ENCODE results near the gene PATE2.
A peak's percentile ranks its signal among the peaks of the same experiment; 100 is the strongest.

Gene PATE2

DNA sequence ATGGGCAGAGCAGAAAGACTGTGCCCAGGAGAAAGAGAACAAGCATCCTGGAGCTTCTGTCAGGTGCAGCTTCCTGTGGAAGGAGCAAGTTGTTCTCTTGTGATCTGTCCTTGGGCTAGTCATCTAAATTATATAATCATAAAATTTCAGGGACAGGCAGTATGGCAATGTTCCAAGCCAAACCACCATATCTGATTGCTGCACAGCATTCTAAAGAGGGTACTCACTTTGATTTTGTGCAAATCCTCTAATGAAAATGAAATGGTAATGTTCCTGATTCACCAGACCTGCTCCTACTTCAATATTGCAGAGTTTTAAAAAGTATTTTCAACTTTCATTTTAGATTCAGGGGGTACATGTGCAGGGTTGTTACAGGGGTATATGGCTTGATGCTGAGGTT is at the start of gene PATE2:
TSS of gene PATE2 (minus strand) at position 101 of the 400 bp plus-strand sequence. CDS start at position 46, 55 bp downstream.
- DNase-seq: no peak

GRCh38 chr11:125807909-125808308 is 29.3 kb upstream of the PATE2 start:
- DNase-seq: no peak

GRCh38 chr11:125802387-125802786 is 23.8 kb upstream of the PATE2 start:
- no peak for DNase-seq

GRCh38 chr11:125799808-125800207 is 21.2 kb upstream of the PATE2 start:
- no peak for DNase-seq

DNA sequence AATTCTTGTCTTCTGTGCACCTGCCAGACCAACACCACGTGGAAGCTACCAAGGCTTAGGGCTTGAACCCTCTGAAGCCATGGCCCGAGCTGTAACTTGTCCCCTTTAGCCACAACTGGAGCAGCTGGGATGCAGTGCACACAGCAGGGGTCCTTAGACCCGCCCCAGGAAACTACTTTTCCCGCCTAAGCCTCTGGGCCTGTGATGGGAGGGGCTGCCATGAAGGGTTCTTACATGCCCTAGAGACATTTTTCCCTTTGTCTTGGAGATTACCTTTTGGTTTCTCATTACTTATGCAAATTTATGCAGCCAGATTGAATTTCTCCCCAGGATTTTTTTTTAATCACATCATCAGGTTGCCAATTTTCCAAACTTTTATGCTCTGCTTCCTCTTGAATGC is 19.0 kb upstream of the PATE2 start:
- no peak for DNase-seq

DNA sequence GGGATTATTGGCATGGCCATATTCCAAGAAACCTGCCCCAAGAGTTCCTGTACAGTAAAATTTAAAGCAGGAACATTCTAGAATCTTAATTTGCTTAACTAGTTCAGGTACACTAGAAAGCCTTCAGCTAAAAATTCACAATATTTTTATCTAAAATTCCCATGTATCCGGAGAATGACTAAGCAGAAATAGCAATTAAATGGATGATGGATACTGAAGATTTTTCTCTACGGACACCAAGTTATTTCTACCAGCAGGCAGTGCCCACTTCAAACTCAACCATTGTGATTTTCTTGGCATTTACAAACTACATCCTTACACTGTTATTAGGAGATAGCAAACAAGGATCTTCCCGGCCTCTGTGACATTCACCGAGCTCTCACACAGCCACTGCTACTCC is 12.2 kb upstream of the PATE2 start:
- DNase-seq: no peak

- no peak for DNase-seq
These were observed 9.2 kb upstream of the PATE2 start, which contains the start of gene PATE3 for GRCh38 chr11:125787827-125788226. Gene PATE3 (plus strand): TSS chr11:125788127. CDS start chr11:125788152, 25 bp downstream.

DNA sequence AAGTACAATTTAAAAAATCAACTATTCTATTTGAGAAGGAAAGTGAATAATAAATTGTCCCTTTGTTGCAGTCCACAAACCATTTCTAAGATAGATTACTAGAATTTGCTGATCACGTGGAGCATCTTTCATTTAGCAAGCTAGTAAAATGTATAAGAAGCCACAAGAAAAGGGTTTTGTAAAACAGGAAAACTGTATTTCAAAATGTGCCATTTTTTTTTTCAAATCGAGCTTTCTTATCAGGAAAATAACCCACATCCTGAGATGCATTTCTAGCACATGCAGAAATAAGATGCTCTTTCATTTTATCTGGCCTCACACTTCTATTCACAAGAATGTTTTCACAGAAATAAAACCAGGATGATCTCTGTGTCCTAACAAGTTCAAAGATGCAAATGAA is 6.0 kb upstream of the PATE2 start:
- no peak for DNase-seq

GRCh38 chr11:125777309-125777708 is 1.3 kb downstream of the PATE2 start:
- peak; percentile 62 for DNase-seq

DNA sequence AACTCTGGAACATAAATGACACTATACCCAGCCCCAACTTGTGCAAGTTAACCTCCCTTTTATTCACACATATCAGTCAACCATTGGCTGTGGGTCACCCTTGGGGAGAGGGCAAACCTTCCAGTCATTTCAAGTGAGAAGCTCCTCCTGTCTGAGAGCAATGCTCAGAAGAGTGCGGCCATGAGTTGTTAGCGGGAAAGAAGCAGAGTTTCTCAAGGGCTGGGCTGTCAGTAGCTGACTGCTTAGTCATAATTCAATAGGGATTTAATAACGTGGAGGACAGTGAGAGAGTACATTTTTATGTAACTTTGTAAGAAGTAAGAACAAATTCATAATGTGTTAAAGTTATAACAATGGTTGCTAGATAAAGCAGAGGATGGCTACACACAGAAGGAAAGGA is 5.1 kb downstream of the PATE2 start:
- DNase-seq: no peak

DNA sequence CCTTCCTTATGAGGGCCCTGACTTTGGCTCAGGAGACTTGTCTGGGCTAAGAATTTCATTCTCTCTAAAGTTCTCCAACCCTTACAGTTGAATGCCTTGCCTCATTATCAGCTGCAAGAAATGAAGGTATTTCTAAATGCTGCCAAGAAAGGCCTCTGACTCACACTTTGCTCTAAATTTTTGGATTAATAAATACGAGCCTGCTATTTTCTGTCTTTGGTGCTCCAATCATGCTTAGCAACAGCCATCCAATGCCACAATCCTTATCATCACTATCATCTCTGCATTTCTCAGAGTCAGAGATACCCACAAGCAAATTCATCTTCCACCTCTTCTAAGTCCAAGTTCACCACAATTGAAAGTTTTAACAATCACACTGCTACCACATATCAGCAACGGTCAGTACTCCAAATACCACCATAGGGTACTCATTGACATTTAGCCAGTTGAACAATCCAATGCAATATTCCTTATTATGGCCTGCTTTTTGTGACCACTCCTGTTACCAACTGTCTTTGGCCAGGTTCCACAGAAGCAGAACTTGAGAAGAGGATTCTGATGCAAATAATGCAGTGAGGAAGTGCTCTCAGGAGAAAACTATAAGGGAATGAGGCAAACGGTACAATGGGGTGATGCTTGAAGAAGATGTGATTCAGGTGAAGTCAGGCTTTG is 5.7 kb downstream of the PATE2 start:
- no peak for DNase-seq

DNA sequence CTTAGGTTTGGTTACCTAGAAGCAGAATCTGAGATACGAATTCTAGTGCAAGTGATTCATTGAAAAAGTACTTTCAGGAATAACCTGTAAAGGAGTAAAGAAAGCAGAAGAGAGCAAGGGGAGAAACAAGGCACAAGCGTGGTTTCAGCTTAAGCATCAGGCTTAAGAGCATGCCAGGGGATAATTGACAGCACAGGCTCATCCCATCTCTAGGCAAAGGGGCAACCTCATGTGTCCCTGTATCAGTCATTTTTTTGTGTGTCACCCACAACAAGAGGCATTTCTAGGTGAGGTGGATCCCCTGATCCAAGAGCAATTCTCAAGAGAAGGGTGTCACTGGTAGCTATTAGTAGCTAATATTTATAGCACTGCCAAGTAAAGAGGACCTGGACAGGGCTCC is 8.0 kb downstream of the PATE2 start:
- DNase-seq: no peak

DNA sequence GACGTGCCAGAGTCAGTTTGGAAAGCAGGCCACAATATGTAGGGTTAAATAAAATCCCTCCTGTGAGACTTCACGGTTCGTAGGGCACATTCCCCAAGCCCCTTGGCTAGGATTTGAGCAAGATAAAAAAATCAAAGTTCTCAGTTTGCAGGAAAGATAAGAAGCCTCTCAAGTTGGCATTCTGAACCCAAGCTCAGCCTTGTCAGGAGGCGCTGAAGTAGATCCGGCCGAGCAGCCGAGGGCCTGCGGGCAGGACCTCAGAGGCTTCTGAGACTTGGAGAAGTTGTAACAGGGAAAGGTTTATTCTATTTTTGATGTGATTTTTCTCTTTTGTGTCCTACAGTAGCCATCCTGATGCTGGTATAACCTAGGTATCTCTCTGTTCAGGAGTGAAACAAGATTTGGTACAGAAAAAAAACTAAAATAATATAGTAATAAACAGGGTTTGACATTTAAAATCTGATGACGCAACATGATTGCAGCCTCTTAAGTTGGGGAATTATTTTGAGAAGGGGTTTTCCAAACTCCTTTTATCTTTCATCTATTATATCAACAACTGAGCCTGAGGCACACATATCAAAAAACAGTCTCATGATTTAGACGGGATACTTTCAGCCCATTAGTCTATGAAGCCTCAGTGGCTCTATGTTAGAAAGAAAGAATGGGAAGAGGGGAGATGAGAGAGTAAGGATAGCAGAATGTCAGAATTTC is 10.1 kb downstream of the PATE2 start:
- no peak for DNase-seq

DNA sequence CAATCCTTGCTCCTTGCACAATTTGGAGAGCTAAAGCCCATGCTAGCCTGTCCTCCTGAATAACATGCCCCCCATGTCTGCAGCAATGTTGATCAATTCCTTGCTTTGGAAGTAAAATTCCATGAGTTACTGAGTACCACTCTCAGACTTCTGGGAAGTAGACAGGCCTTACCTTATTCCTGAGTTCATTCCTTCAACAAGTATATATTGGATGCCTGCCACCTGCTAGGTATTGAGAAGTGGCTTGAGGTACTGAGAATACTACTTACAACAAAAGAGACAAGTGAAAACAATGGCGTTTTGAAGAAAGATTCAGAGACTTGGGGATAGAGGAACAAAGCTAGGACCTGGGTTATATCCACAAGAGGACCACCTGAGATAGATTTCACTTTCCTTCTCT is 12.4 kb downstream of the PATE2 start:
- no peak for DNase-seq

DNA sequence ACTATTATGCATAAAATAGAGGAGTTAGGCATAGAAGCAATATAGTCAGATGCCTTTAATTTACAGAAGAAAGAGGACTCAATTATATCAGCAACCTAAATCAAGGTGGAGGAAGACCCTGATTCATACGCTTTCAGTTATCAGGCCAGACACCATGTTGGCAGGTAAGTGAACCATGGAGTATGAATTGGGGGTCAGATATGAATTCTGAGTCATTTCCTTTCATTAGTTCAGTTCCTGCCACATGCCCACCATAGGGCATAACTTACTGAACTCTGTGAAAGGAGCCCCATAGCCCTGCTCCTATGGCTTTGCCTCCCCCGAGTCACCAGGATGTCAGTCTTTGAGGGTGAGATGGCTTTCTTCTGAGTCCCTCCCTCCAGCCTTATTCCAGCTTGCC is 15.1 kb downstream of the PATE2 start:
- no peak for DNase-seq

DNA sequence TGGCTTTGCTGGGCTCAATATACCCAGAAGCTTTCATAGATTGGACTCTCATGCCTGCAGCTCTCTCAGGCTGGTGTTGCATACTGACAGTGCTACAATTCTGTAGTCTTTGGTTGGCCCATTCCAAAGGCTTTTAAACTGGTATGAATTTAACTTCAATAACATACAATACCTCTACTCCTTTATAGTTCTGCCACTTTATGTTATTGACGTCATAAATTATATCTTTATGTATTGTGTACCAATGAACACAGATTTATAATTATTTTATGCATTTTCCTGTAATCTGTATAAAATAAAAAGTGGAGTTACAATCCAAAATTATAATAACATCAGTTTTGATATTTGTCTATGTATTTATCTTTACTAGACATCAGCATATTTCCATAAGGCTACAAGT is 16.2 kb downstream of the PATE2 start:
- no peak for DNase-seq

DNA sequence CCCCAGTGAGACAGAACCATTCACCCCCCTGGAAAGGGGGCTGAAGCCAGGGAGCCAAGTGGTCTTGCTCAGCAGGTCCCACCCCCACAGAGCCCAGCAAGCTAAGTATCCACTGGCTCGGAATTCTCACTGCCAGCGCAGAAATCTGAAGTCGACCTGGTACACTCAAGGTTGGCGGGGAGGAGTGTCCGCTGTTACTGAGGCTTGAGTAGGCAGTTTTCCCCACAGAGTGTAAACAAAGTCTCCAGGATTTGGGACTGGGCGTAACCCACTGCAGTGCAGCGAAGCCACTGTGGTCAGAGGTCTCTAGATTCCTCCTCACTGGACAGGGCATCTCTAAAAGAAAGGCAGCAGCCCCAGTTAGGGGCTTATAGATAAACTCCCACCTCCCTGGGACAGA is 22.6 kb downstream of the PATE2 start:
- DNase-seq: no peak

- DNase-seq: peak; percentile 6
These were observed 28.0 kb downstream of the PATE2 start for GRCh38 chr11:125750629-125751028.

DNA sequence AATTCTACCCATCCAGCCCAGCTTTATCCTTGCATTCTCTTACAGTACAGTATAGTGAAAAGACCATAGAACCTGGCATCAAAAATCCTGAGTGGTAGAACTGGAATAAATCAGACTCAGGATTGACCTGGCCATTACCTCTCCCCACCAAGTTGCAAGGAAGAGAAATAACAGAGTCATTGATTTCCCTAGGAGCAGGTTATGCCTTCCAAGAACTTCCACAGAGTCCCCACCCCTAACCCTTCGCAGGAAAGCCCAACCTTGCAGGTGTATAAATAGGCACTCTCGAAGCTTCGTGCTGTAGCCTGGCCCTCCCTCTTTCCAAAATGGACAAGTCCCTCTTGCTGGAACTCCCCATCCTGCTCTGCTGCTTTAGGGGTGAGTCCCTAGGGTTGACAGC is 32.6 kb downstream of the PATE2 start, which contains the start of gene PATE1:
TSS of gene PATE1 (plus strand) at position 301 of the 400 bp plus-strand sequence. CDS start at position 327, 26 bp downstream.
- DNase-seq: no peak

- no peak for DNase-seq
These were observed 34.9 kb downstream of the PATE2 start for GRCh38 chr11:125743681-125744080.

- no peak for DNase-seq
These were observed 38.0 kb downstream of the PATE2 start for GRCh38 chr11:125740617-125741016.

DNA sequence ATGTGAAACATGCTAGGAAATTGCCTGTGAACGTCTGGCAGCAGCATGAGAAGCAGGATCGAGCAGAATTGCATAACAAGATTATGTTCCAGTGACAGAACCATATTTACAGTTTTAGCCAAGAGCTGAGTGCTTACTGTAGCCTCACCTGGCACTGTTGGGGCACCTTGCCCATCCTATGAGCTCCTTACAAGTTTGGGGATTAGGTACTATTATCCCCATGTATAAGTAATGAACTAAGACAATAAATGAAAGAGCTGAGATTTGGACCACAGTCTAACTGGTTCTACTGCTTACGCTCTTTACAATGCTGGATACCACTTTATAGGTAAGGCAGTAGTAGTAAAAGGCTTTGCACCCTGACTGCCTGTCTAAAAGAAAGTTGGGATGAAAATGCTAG is 49.7 kb downstream of the PATE2 start:
- no peak for DNase-seq

Measured in NCI-H69 (cell line).